ENCODE data around the gene PTPN3. TPM values are rescaled to one million over a fixed set of nuclear protein-coding genes. Genes with fewer than 3 reads are reported as not detected.
A peak's percentile ranks its signal among the peaks of the same experiment; 100 is the strongest.
"Not testable (repeated sequence)": the region's sequence is repeated elsewhere in the genome, so short reads cannot be mapped to it uniquely, and the experiment has no call there.

Gene PTPN3
- total RNA-seq: not detected in 2 replicates
- total RNA-seq (2013): 0.02 TPM
- not detected in 2 replicates for polyA plus RNA-seq
- polyA minus RNA-seq: not detected in 2 replicates

- intact Hi-C loops (cut with micrococcal nuclease): no loop called here
These were observed at the start of gene PTPN3 for GRCh38 chr9:109498195-109499092. Gene PTPN3, minus strand, starts transcription at chr9:109498307. Its CDS starts 34,873 bp downstream, at chr9:109463434.

GRCh38 chr9:109544954-109545353 is 46.8 kb upstream of the PTPN3 start:
- DNase-seq; intact Hi-C loops (cut with micrococcal nuclease); H4K20me1 ChIP-seq (ENCODE audit: control insufficient read depth, insufficient read depth, low read length, poor library complexity, severe bottlenecking): not testable (repeated sequence)

More at GRCh38 chr9:109498195-109499092, at the start of gene PTPN3:
- DNase-seq (no peak), ATAC-seq (ENCODE audit: low read depth) (no peak)
- H3K27me3 ChIP-seq (replicated peaks in 1 of 4; ENCODE audit: control extremely low read depth in 1 of 4, control insufficient read depth in 3 of 4, insufficient read depth in 4 of 4, low read length in 3 of 4): peaks cover 0 to 41% (median 22%) of the 10 kb centered on the region in 4 experiments
- no peak within 1 kb of the TSS for H3K9ac ChIP-seq (ENCODE audit: low read length)
- Mint-ChIP-seq H3K27me3 (peaks cover 66% of the 10 kb centered on the region), H3K9me3 (ENCODE audit: insufficient read depth) (no peaks in the 10 kb centered on the region), H3K4me1 (peaks cover 10% of the 10 kb centered on the region), H3K4me3 (peak within 1 kb of the TSS; percentile 6), H3K27ac (no peak within 1 kb of the TSS)
- no peak within 1 kb of the TSS for H3K4me3 ChIP-seq (ENCODE audit: control extremely low read depth in 1 of 5, extremely low read depth in 1 of 5, insufficient read depth in 1 of 5, low read depth in 2 of 5, low read length in 4 of 5)
- no peaks in the 10 kb centered on the region for H3K36me3 ChIP-seq (replicated peaks in 1 of 2; ENCODE audit: control extremely low read depth in 1 of 2, control insufficient read depth in 1 of 2, extremely low read depth in 1 of 2, insufficient read depth in 2 of 2, low read length in 1 of 2)
- no peak within 1 kb of the TSS for H3K27ac ChIP-seq (ENCODE audit: low read length in 2 of 2)
- TF ChIP-seq CTCF (IDR thresholded peaks at IDR 0.05) (no peak), EZH2 (IDR thresholded peaks at IDR 0.05; ENCODE audit: borderline replicate concordance, insufficient read depth, low read depth, low read length, poor library complexity, severe bottlenecking) (no peak)
- POLR2A ChIA-PET: no interaction called here
- no peak within 1 kb of the TSS for H3K4me2 ChIP-seq (replicated peaks; ENCODE audit: low read depth, low read length, poor library complexity, severe bottlenecking)
- no peaks in the 10 kb centered on the region for H3K4me1 ChIP-seq (ENCODE audit: control insufficient read depth in 2 of 2, insufficient read depth in 2 of 2, low read length in 2 of 2)
- no peaks in the 10 kb centered on the region for H3K79me2 ChIP-seq (ENCODE audit: control insufficient read depth, insufficient read depth, low read length)
- H2AFZ ChIP-seq (ENCODE audit: insufficient read depth, low read depth, low read length, poor library complexity, severe bottlenecking): no peak within 1 kb of the TSS
- H4K20me1 ChIP-seq (ENCODE audit: control insufficient read depth, insufficient read depth, low read length, poor library complexity, severe bottlenecking): no peaks in the 10 kb centered on the region
- peaks cover 0 to 8% (median 0%) of the 10 kb centered on the region in 3 donors for H3K9me3 ChIP-seq (ENCODE audit: control extremely low read depth in 1 of 3, control insufficient read depth in 2 of 3, insufficient read depth in 1 of 3, low read length in 2 of 3)
- WGBS (ENCODE audit: insufficient coverage): 10% methylated on average over 76 of the region's 78 CpGs
- CTCF ChIA-PET: no interaction called here

More at GRCh38 chr9:109544954-109545353, 46.8 kb upstream of the PTPN3 start:
- POLR2A ChIA-PET; H3K4me1 Mint-ChIP-seq; H3K27ac Mint-ChIP-seq; H3K36me3 ChIP-seq (replicated peaks in 1 of 2; ENCODE audit: control extremely low read depth in 1 of 2, control insufficient read depth in 1 of 2, extremely low read depth in 1 of 2, insufficient read depth in 2 of 2, low read length in 1 of 2); H3K27me3 ChIP-seq (replicated peaks in 1 of 4; ENCODE audit: control extremely low read depth in 1 of 4, control insufficient read depth in 3 of 4, insufficient read depth in 4 of 4, low read length in 3 of 4); CTCF ChIA-PET; H3K4me3 ChIP-seq (ENCODE audit: control extremely low read depth in 1 of 5, extremely low read depth in 1 of 5, insufficient read depth in 1 of 5, low read depth in 2 of 5, low read length in 4 of 5); H3K27ac ChIP-seq (ENCODE audit: low read length in 2 of 2); H3K4me1 ChIP-seq (ENCODE audit: control insufficient read depth in 2 of 2, insufficient read depth in 2 of 2, low read length in 2 of 2); H3K79me2 ChIP-seq (ENCODE audit: control insufficient read depth, insufficient read depth, low read length); H3K4me2 ChIP-seq (replicated peaks; ENCODE audit: low read depth, low read length, poor library complexity, severe bottlenecking); ATAC-seq (ENCODE audit: low read depth); H3K9ac ChIP-seq (ENCODE audit: low read length); H3K4me3 Mint-ChIP-seq; H2AFZ ChIP-seq (ENCODE audit: insufficient read depth, low read depth, low read length, poor library complexity, severe bottlenecking): not testable (repeated sequence)
- Mint-ChIP-seq H3K9me3 (ENCODE audit: insufficient read depth) (peaks cover 10% of the 10 kb centered on the region), H3K27me3 (peaks cover 23% of the 10 kb centered on the region)
- WGBS (ENCODE audit: insufficient coverage): no CpG with 5 or more reads among the region's 1 CpG
- H3K9me3 ChIP-seq (ENCODE audit: control extremely low read depth in 1 of 3, control insufficient read depth in 2 of 3, insufficient read depth in 1 of 3, low read length in 2 of 3): peaks cover 0 to 23% (median 4%) of the 10 kb centered on the region in 3 donors

Measured in B cell (primary cell).